Fibroblast of pulmonary artery (primary cell): ENCODE data around the gene NBEAL2.

Experiments
- DNase-seq: peaks from one replicate; pipeline ENCODE4 v3.0.0-alpha.2; 2010; ENCODE audit warnings: low read depth
- H3K4me3 ChIP-seq: replicated peaks from 2 replicates; pipeline ENCODE4 v1.5.1; 2011; ENCODE audit warnings: low read depth, mild to moderate bottlenecking, control low read depth, low read length, moderate library complexity
- CTCF ChIP-seq: IDR thresholded peaks from 2 replicates; pipeline ENCODE4 v1.5.1; 2011; ENCODE audit warnings: mild to moderate bottlenecking, control low read depth, low read length, inconsistent platforms; ENCODE audit errors: missing control alignments

The NBEAL2 gene

GRCh38 chr3:47056705-47057104, 77.2 kb downstream of the NBEAL2 start:
- TF ChIP-seq CTCF: no peak
- no peak for DNase-seq
- no peak overlapping the region for H3K4me3 ChIP-seq

- no peak overlapping the region for H3K4me3 ChIP-seq
- no peak for DNase-seq
- no peak for TF ChIP-seq CTCF
Observed at GRCh38 chr3:47057212-47057671, 77.8 kb downstream of the NBEAL2 start.
